SK-N-SH (cell line): ENCODE results near the gene ZFP64. TPM values are rescaled to one million over a fixed set of nuclear protein-coding genes. Genes with fewer than 3 reads are reported as not detected.

ENCODE experiments used
- CTCF ChIA-PET: fragments of 300-600, 350-600 bp; formaldehyde crosslinking; extraction: SDS; loops from one replicate; lab custom pipeline; 2021; lab: Yijun Ruan, JAX
- POLR2A ChIA-PET: fragments of 350-600 bp; sonication (Branson Sonifier 250); formaldehyde crosslinking; extraction: SDS; loops from one replicate; lab custom pipeline; 2020; ENCODE audit warnings: antibody characterized with exemption, inconsistent platforms; lab: Yijun Ruan, JAX
- DNase-seq: peaks from one replicate; pipeline ENCODE4 v3.0.0; 2012
- H2AFZ ChIP-seq: fragments of 200-600 bp; sonication (generic); 2 replicates; pipeline ENCODE4 v1.8.1; 2016; ENCODE audit warnings: antibody characterized with exemption, mild to moderate bottlenecking, low read depth
- H3F3A ChIP-seq: fragments of 200-600 bp; sonication (generic); replicated peaks from 2 replicates; pipeline ENCODE3; 2016; ENCODE audit warnings: antibody characterized with exemption, mild to moderate bottlenecking; ENCODE audit not compliant: insufficient read depth
- H3K27ac ChIP-seq, 2 experiments: fragments of 200-500 bp in 1 of 2; fragments of 200-600 bp in 1 of 2; sonication (Bioruptor generic) in 1 of 2; sonication (generic), shearing (Covaris generic) in 1 of 2; 2 replicates each; pipeline versions ENCODE4 v1.5.1 to v1.6.1; 2014 to 2016; ENCODE audit warnings: low read depth in 2 of 2, inconsistent platforms in 1 of 2, low read length in 1 of 2, mild to moderate bottlenecking in 1 of 2, mixed read lengths in 1 of 2
- H3K27me3 ChIP-seq: fragments of 200-600 bp; sonication (generic), shearing (Covaris generic); 2 replicates; pipeline ENCODE4 v1.6.1; 2016; ENCODE audit warnings: mixed run types; ENCODE audit not compliant: insufficient read depth
- H3K36me3 ChIP-seq, 2 experiments: fragments of 200-500 bp in 1 of 2; fragments of 200-600 bp in 1 of 2; sonication (Bioruptor generic) in 1 of 2; sonication (generic) in 1 of 2; replicated peaks in 1 of 2; 2 replicates each; pipeline versions ENCODE3 to v1.5.1; 2014 to 2016; ENCODE audit warnings: low read length in 1 of 2, mild to moderate bottlenecking in 1 of 2; ENCODE audit not compliant: insufficient read depth in 2 of 2, control insufficient read depth in 1 of 2
- H3K4me1 ChIP-seq, 2 experiments: fragments of 200-500 bp in 1 of 2; fragments of 200-600 bp in 1 of 2; sonication (Bioruptor generic) in 1 of 2; sonication (generic), shearing (Covaris generic) in 1 of 2; 2 replicates each; pipeline versions ENCODE4 v1.5.1 to v1.6.1; 2014 to 2016; ENCODE audit warnings: low read depth in 1 of 2, low read length in 1 of 2, mixed run types in 1 of 2; ENCODE audit not compliant: insufficient read depth in 2 of 2, control insufficient read depth in 1 of 2
- H3K4me2 ChIP-seq: fragments of 200-600 bp; sonication (generic), shearing (Covaris generic); 2 replicates; pipeline ENCODE4 v1.6.1; 2017; ENCODE audit warnings: mixed run types
- H3K4me3 ChIP-seq, 2 experiments: fragments of 200-500 bp in 1 of 2; fragments of 200-600 bp in 1 of 2; sonication (Bioruptor generic) in 1 of 2; sonication (generic), shearing (Covaris generic) in 1 of 2; 2 replicates each; pipeline versions ENCODE4 v1.5.1 to v1.8.1; 2014 to 2016; ENCODE audit warnings: low read depth in 2 of 2, inconsistent platforms in 1 of 2, low read length in 1 of 2, mild to moderate bottlenecking in 1 of 2, mixed read lengths in 1 of 2, moderate library complexity in 1 of 2
- H3K79me2 ChIP-seq: fragments of 200-600 bp; sonication (generic); 2 replicates; pipeline ENCODE4 v1.8.1; 2017; ENCODE audit warnings: mild to moderate bottlenecking; ENCODE audit not compliant: insufficient read depth
- H3K9ac ChIP-seq: fragments of 200-600 bp; sonication (generic); 2 replicates; pipeline ENCODE4 v1.6.1; 2017; ENCODE audit warnings: mixed run types
- H3K9me2 ChIP-seq: fragments of 200-600 bp; sonication (generic); 2 replicates; pipeline ENCODE4 v1.6.1; 2017; ENCODE audit warnings: mixed run types
- H3K9me3 ChIP-seq: fragments of 200-600 bp; sonication (generic); 2 replicates; pipeline ENCODE4 v1.6.1; 2017; ENCODE audit warnings: mixed run types, mild to moderate bottlenecking, moderate library complexity
- H4K20me1 ChIP-seq: fragments of 200-600 bp; sonication (generic); 2 replicates; pipeline ENCODE4 v1.6.1; 2017; ENCODE audit warnings: mild to moderate bottlenecking, mixed run types; ENCODE audit not compliant: insufficient read depth
- CHD2 ChIP-seq: fragments of 150-350 bp; IDR thresholded peaks from 2 replicates; pipeline ENCODE4 v1.6.1; 2018; ENCODE audit warnings: low read length; ENCODE audit not compliant: partially characterized antibody
- ELF1 ChIP-seq: IDR thresholded peaks from 2 replicates; pipeline ENCODE4 v1.4.0; 2012
- EZH2phosphoT487 ChIP-seq: fragments of 200-600 bp; sonication (generic); IDR thresholded peaks from 2 replicates; pipeline ENCODE4 v1.6.1; 2017; ENCODE audit warnings: low read depth, mixed run types, mild to moderate bottlenecking, antibody characterized with exemption, moderate library complexity, borderline replicate concordance
- FOSL2 ChIP-seq: IDR thresholded peaks from 2 replicates; pipeline ENCODE4 v1.4.0; 2012; ENCODE audit warnings: low read depth, mild to moderate bottlenecking, moderate library complexity, borderline replicate concordance
- FOXM1 ChIP-seq: IDR thresholded peaks from 2 replicates; pipeline ENCODE4 v1.4.0; 2012; ENCODE audit warnings: low read depth, mild to moderate bottlenecking
- GABPA ChIP-seq: IDR thresholded peaks from 2 replicates; pipeline ENCODE4 v1.4.0; 2012; ENCODE audit warnings: low read depth, mild to moderate bottlenecking
- GATA2 ChIP-seq: sonication (generic); formaldehyde crosslinking; IDR thresholded peaks from 2 replicates; pipeline ENCODE4 v1.5.0; 2020; ENCODE audit warnings: mild to moderate bottlenecking, missing genetic modification reagents
- MEF2A ChIP-seq: IDR thresholded peaks from 2 replicates; pipeline ENCODE4 v1.4.0; 2012; ENCODE audit warnings: low read depth, borderline replicate concordance
- MXI1 ChIP-seq: IDR thresholded peaks from 2 replicates; pipeline ENCODE4 v1.6.1; 2012; ENCODE audit warnings: mild to moderate bottlenecking, low read depth, low read length, improper control_type of control experiment
- RAD21 ChIP-seq: IDR thresholded peaks from 2 replicates; pipeline ENCODE4 v1.6.1; 2012; ENCODE audit warnings: mild to moderate bottlenecking, low read length
- RCOR1 ChIP-seq: fragments of 150-350 bp; IDR thresholded peaks from 2 replicates; pipeline ENCODE4 v1.6.1; 2017; ENCODE audit warnings: antibody characterized with exemption, low read length
- RXRA ChIP-seq: IDR thresholded peaks from 2 replicates; pipeline ENCODE4 v1.4.0; 2012; ENCODE audit warnings: low read depth, mild to moderate bottlenecking, borderline replicate concordance
- SMC3 ChIP-seq: IDR thresholded peaks from 2 replicates; pipeline ENCODE4 v1.6.1; 2012; ENCODE audit warnings: low read depth, low read length, improper control_type of control experiment
- YY1 ChIP-seq: IDR thresholded peaks from 2 replicates; pipeline ENCODE4 v1.4.0; 2012; ENCODE audit warnings: low read depth, mild to moderate bottlenecking
- WGBS: methylation state at CpG from one replicate; pipeline ENCODE4 v1.1.6; 2017; ENCODE audit warnings: low lambda C conversion rate; 5-methylcytosine and 5-hydroxymethylcytosine counted together
- polyA plus RNA-seq, 3 experiments: library from polyadenylated mRNA; depleted of rRNA; stranded (reverse); fragments of >200 nt; gene quantifications; 2 replicates each; pipeline ENCODE4 v1.2.3, GENCODE V29; 2012
- TF ChIP-seq, protein P1 (sequence below): fragments of 200-600 bp; sonication (generic); IDR thresholded peaks from 2 replicates; pipeline ENCODE4 v1.6.1; 2017; ENCODE audit warnings: antibody characterized with exemption, mild to moderate bottlenecking, moderate library complexity
- TF ChIP-seq, protein P2 (sequence below): IDR thresholded peaks from 2 replicates; pipeline ENCODE4 v1.4.0; 2012; ENCODE audit warnings: low read depth, borderline replicate concordance
- TF ChIP-seq, protein P3 (sequence below): IDR thresholded peaks from 2 replicates; pipeline ENCODE4 v1.4.0; 2012; ENCODE audit warnings: low read depth, borderline replicate concordance
- TF ChIP-seq, protein P4 (sequence below): fragments of 150-350 bp; IDR thresholded peaks from 2 replicates; pipeline ENCODE4 v1.6.1; 2017; ENCODE audit warnings: antibody characterized with exemption, low read length, low read depth, borderline replicate concordance
- TF ChIP-seq, protein P5 (sequence below): IDR thresholded peaks from 2 replicates; pipeline ENCODE4 v1.4.0; 2012; ENCODE audit warnings: low read depth

Gene ZFP64
- polyA plus RNA-seq, 1 of the 3 experiments (the other 2 are of a cell fraction): 12.8 TPM

DNA sequence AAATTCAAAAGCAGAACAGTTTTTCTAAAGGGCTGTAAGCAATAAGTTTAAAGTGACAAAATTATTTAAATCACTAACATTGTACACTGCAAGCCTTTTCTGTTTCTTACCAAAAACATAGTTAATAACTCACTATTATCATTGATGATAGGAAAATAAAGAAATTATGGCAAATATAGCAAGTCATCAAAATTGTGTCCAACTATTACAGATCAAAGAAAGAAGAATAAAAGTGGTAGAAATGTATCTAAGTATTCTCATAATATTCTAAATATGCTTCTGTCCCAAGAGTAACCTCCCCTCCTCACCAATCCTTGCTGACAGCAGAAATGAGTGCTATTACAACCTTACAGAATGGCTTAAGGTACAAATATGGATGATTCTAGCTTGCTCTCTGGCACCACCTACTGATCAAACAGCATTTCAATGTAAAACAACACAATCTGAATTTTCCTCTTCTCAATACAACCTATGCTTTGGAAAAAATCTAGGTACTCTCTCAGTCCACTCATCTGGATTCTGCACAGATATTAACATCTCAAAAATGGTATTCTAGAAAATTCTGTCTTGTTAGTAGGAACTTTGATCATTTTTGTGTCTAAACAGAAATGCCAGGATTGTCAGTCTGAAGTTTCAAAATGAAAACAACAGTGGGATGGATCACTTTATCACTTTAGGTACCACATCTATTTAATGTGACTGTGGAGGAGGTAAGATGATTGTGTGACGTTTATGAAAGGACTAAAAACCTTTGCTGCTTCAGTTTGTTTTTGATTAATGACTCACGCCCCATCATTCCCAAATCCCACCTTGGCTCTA, 40.9 kb downstream of the ZFP64 start:
- Histone ChIP-seq H3K4me3 (no peak overlapping the region), H4K20me1 (no peaks in the 10 kb centered on the region), H3F3A (no peaks in the 10 kb centered on the region), H3K27ac (no peak overlapping the region), H3K79me2 (no peaks in the 10 kb centered on the region), H2AFZ (no peak overlapping the region), H3K9me3 (no peaks in the 10 kb centered on the region), H3K27me3 (no peaks in the 10 kb centered on the region), H3K4me1 (no peaks in the 10 kb centered on the region), H3K9ac (no peak overlapping the region), H3K36me3 (peaks cover 13 to 24% of the 10 kb centered on the region in 2 experiments), H3K9me2 (no peaks in the 10 kb centered on the region), H3K4me2 (no peak overlapping the region)
- ChIA-PET CTCF (interaction anchor here (0.6 to 1.8 kb wide), 17 partner anchors 10 to 1163 kb away, joined by 3 to 22 read pairs (median 4); no protein-coding TSS in a partner anchor), POLR2A (interaction anchor here (0.5 kb wide), 1 partner anchor 42 kb away, joined by 3 read pairs; no protein-coding TSS in a partner anchor)
- DNase-seq: peak; percentile 65
- 48% methylated on average over 2 of the region's 2 CpGs for WGBS
- no peak for TF ChIP-seq RCOR1
- TF ChIP-seq CHD2: no peak
- peak; percentile 75 for TF ChIP-seq RAD21
- TF ChIP-seq, protein P1, sequence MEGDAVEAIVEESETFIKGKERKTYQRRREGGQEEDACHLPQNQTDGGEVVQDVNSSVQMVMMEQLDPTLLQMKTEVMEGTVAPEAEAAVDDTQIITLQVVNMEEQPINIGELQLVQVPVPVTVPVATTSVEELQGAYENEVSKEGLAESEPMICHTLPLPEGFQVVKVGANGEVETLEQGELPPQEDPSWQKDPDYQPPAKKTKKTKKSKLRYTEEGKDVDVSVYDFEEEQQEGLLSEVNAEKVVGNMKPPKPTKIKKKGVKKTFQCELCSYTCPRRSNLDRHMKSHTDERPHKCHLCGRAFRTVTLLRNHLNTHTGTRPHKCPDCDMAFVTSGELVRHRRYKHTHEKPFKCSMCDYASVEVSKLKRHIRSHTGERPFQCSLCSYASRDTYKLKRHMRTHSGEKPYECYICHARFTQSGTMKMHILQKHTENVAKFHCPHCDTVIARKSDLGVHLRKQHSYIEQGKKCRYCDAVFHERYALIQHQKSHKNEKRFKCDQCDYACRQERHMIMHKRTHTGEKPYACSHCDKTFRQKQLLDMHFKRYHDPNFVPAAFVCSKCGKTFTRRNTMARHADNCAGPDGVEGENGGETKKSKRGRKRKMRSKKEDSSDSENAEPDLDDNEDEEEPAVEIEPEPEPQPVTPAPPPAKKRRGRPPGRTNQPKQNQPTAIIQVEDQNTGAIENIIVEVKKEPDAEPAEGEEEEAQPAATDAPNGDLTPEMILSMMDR: peak; percentile 85
- TF ChIP-seq SMC3: peak; percentile 58; the same call in 1 of the 2 replicates

DNA sequence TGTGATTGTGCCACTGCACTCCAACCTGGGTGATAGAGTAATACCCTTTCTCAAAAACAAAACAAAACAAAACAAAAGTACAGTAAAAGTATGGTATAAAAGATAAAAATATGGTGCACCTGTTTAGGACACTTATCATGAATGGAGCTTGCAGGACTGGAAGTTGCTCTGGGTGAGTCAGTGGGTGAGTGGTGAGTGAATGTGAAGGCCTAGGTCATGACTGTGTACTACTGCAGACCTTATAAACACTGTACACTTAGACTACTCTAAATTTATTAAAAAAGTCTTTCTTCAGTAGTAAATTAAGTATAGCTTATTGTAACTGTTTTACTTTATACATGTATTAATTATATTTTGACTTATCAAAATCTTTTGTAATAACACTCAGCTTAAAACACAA, 46.0 kb downstream of the ZFP64 start:
- H3K9ac ChIP-seq: no peak overlapping the region
- CTCF ChIA-PET: interaction anchor here (4.4 kb wide), 1 partner anchor 17 kb away, joined by 23 read pairs; no protein-coding TSS in a partner anchor
- H3K4me2 ChIP-seq: no peak overlapping the region
- TF ChIP-seq EZH2phosphoT487 (no peak), RXRA (no peak), YY1 (no peak), GABPA (no peak), GATA2 (CRISPR knock-in tag) (no peak), MEF2A (no peak), MXI1 (no peak), FOXM1 (no peak), CHD2 (no peak), FOSL2 (no peak), RCOR1 (no peak), ELF1 (no peak)
- TF ChIP-seq, protein P2, sequence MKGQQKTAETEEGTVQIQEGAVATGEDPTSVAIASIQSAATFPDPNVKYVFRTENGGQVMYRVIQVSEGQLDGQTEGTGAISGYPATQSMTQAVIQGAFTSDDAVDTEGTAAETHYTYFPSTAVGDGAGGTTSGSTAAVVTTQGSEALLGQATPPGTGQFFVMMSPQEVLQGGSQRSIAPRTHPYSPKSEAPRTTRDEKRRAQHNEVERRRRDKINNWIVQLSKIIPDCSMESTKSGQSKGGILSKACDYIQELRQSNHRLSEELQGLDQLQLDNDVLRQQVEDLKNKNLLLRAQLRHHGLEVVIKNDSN: no peak
- TF ChIP-seq, protein P3, sequence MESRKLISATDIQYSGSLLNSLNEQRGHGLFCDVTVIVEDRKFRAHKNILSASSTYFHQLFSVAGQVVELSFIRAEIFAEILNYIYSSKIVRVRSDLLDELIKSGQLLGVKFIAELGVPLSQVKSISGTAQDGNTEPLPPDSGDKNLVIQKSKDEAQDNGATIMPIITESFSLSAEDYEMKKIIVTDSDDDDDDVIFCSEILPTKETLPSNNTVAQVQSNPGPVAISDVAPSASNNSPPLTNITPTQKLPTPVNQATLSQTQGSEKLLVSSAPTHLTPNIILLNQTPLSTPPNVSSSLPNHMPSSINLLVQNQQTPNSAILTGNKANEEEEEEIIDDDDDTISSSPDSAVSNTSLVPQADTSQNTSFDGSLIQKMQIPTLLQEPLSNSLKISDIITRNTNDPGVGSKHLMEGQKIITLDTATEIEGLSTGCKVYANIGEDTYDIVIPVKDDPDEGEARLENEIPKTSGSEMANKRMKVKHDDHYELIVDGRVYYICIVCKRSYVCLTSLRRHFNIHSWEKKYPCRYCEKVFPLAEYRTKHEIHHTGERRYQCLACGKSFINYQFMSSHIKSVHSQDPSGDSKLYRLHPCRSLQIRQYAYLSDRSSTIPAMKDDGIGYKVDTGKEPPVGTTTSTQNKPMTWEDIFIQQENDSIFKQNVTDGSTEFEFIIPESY: no peak
- TF ChIP-seq, protein P4, sequence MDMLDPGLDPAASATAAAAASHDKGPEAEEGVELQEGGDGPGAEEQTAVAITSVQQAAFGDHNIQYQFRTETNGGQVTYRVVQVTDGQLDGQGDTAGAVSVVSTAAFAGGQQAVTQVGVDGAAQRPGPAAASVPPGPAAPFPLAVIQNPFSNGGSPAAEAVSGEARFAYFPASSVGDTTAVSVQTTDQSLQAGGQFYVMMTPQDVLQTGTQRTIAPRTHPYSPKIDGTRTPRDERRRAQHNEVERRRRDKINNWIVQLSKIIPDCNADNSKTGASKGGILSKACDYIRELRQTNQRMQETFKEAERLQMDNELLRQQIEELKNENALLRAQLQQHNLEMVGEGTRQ: no peak
- TF ChIP-seq, protein P5, sequence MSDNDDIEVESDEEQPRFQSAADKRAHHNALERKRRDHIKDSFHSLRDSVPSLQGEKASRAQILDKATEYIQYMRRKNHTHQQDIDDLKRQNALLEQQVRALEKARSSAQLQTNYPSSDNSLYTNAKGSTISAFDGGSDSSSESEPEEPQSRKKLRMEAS: no peak
- TF ChIP-seq, all 33 proteins: peak for 0
- peaks cover 0 to 7% of the 10 kb centered on the region in 2 experiments for H3K36me3 ChIP-seq
- no peaks in the 10 kb centered on the region for H3F3A ChIP-seq
- H3K9me3 ChIP-seq: no peaks in the 10 kb centered on the region
- no peak overlapping the region for H3K4me3 ChIP-seq
- H3K27ac ChIP-seq: no peak overlapping the region
- no peaks in the 10 kb centered on the region for H3K4me1 ChIP-seq
- no peaks in the 10 kb centered on the region for H3K9me2 ChIP-seq
- H2AFZ ChIP-seq: no peak overlapping the region
- no peaks in the 10 kb centered on the region for H3K79me2 ChIP-seq
- H3K27me3 ChIP-seq: no peaks in the 10 kb centered on the region
- POLR2A ChIA-PET: no interaction called here
- DNase-seq: no peak
- no peaks in the 10 kb centered on the region for H4K20me1 ChIP-seq
